HEK293 (cell line): ENCODE results near the gene ELOVL1.
A peak's percentile ranks its signal among the peaks of the same experiment; 100 is the strongest.

Experiments
- HIC1 ChIP-seq: fragments of 450-650 bp; formaldehyde crosslinking; IDR thresholded peaks from 2 replicates; pipeline ENCODE4 v1.5.1; 2016; ENCODE audit warnings: missing biosample characterization, missing genetic modification characterization
- HOXC10 ChIP-seq: sonication (generic); formaldehyde crosslinking; IDR thresholded peaks from 2 replicates; pipeline ENCODE4 v1.8.1; 2023; ENCODE audit warnings: mild to moderate bottlenecking, missing genetic modification reagents
- MZF1 ChIP-seq: fragments of 450-650 bp; formaldehyde crosslinking; IDR thresholded peaks from 2 replicates; pipeline ENCODE4 v1.5.1; 2017; ENCODE audit warnings: missing biosample characterization, missing genetic modification characterization, borderline replicate concordance
- REST ChIP-seq: fragments of 450-650 bp; formaldehyde crosslinking; IDR thresholded peaks from 2 replicates; pipeline ENCODE4 v1.5.1; 2016; ENCODE audit warnings: missing biosample characterization, missing genetic modification characterization
- ZBTB20 ChIP-seq: fragments of 450-650 bp; formaldehyde crosslinking; IDR thresholded peaks from 2 replicates; pipeline ENCODE4 v1.5.1; 2016; ENCODE audit warnings: missing biosample characterization, missing genetic modification characterization
- ZBTB7A ChIP-seq: fragments of 450-650 bp; formaldehyde crosslinking; IDR thresholded peaks from 2 replicates; pipeline ENCODE4 v1.5.1; 2016; ENCODE audit warnings: low read depth, missing biosample characterization, missing genetic modification characterization
- ZFP37 ChIP-seq: fragments of 450-650 bp; formaldehyde crosslinking; IDR thresholded peaks from 2 replicates; pipeline ENCODE4 v1.5.1; 2016; ENCODE audit warnings: missing biosample characterization, missing genetic modification characterization
- ZFP69B ChIP-seq: fragments of 450-650 bp; formaldehyde crosslinking; IDR thresholded peaks from 2 replicates; pipeline ENCODE4 v1.5.1; 2016; ENCODE audit warnings: missing biosample characterization, missing genetic modification characterization
- ZNF121 ChIP-seq: fragments of 450-650 bp; formaldehyde crosslinking; IDR thresholded peaks from 2 replicates; pipeline ENCODE4 v1.5.1; 2016; ENCODE audit warnings: missing biosample characterization, missing genetic modification characterization
- ZNF148 ChIP-seq: fragments of 450-650 bp; formaldehyde crosslinking; IDR thresholded peaks from 2 replicates; pipeline ENCODE4 v1.5.0; 2017; ENCODE audit warnings: missing biosample characterization, missing genetic modification characterization, borderline replicate concordance
- ZNF223 ChIP-seq: fragments of 450-650 bp; formaldehyde crosslinking; IDR thresholded peaks from 2 replicates; pipeline ENCODE4 v1.5.1; 2016; ENCODE audit warnings: missing biosample characterization, missing genetic modification characterization
- ZNF280C ChIP-seq: fragments of 450-650 bp; formaldehyde crosslinking; IDR thresholded peaks from 2 replicates; pipeline ENCODE4 v1.5.1; 2016; ENCODE audit warnings: missing biosample characterization, missing genetic modification characterization
- ZNF280D ChIP-seq: fragments of 450-650 bp; formaldehyde crosslinking; IDR thresholded peaks from 2 replicates; pipeline ENCODE4 v1.5.1; 2016; ENCODE audit warnings: missing biosample characterization, missing genetic modification characterization
- ZNF341 ChIP-seq: fragments of 450-650 bp; formaldehyde crosslinking; IDR thresholded peaks from 2 replicates; pipeline ENCODE4; 2016; ENCODE audit warnings: low read depth, missing biosample characterization, missing genetic modification characterization
- ZNF350 ChIP-seq: fragments of 450-650 bp; formaldehyde crosslinking; IDR thresholded peaks from 2 replicates; pipeline ENCODE4 v1.5.0; 2017; ENCODE audit warnings: missing biosample characterization, mild to moderate bottlenecking, missing genetic modification characterization
- ZNF391 ChIP-seq: fragments of 450-650 bp; formaldehyde crosslinking; IDR thresholded peaks from 2 replicates; pipeline ENCODE4 v1.5.1; 2016; ENCODE audit warnings: low read depth, missing biosample characterization, missing genetic modification characterization, borderline replicate concordance
- ZNF426 ChIP-seq: fragments of 450-650 bp; formaldehyde crosslinking; IDR thresholded peaks from 2 replicates; pipeline ENCODE4 v1.5.1; 2017; ENCODE audit warnings: missing biosample characterization, missing genetic modification characterization, mild to moderate bottlenecking, inconsistent platforms, moderate library complexity
- ZNF530 ChIP-seq: fragments of 450-650 bp; formaldehyde crosslinking; IDR thresholded peaks from 2 replicates; pipeline ENCODE4 v1.5.1; 2016; ENCODE audit warnings: low read depth, missing biosample characterization, missing genetic modification characterization
- ZNF560 ChIP-seq: fragments of 450-650 bp; formaldehyde crosslinking; IDR thresholded peaks from 2 replicates; pipeline ENCODE4 v1.5.1; 2017; ENCODE audit warnings: missing biosample characterization, missing genetic modification characterization, borderline replicate concordance
- ZNF596 ChIP-seq: fragments of 450-650 bp; IDR thresholded peaks from 2 replicates; pipeline ENCODE4 v1.5.0; 2018; ENCODE audit warnings: missing biosample characterization, mild to moderate bottlenecking, missing genetic modification characterization, moderate library complexity
- ZNF664 ChIP-seq: fragments of 450-650 bp; formaldehyde crosslinking; IDR thresholded peaks from 2 replicates; pipeline ENCODE4 v1.5.1; 2016; ENCODE audit warnings: missing biosample characterization, missing genetic modification characterization
- ZNF677 ChIP-seq: fragments of 450-650 bp; IDR thresholded peaks from 2 replicates; pipeline ENCODE4 v1.5.0; 2018; ENCODE audit warnings: missing biosample characterization, mild to moderate bottlenecking, missing genetic modification characterization, moderate library complexity
- ZNF837 ChIP-seq: fragments of 450-650 bp; formaldehyde crosslinking; IDR thresholded peaks from 2 replicates; pipeline ENCODE4 v1.5.1; 2016; ENCODE audit warnings: missing biosample characterization, missing genetic modification characterization
- ZXDB ChIP-seq: fragments of 450-650 bp; formaldehyde crosslinking; IDR thresholded peaks from 2 replicates; pipeline ENCODE4 v1.5.1; 2016; ENCODE audit warnings: missing biosample characterization, missing genetic modification characterization

ELOVL1 gene

GRCh38 chr1:43389326-43390313 lies 21.8 kb upstream of the ELOVL1 start, which contains the start of the genes MED8 and SZT2 (continued):
- TF ChIP-seq ZNF280D (tag by site-specific recombination) = no peak
- no peak for TF ChIP-seq ZNF223
- peak; percentile 63; the same call in 1 of the 2 replicates for TF ChIP-seq ZFP37 (tag by site-specific recombination)
- TF ChIP-seq HOXC10 (CRISPR knock-in tag) = no peak
- 0 out of 2 replicates have a peak, but pooled peaks have one; percentile 14 for TF ChIP-seq ZNF121
- TF ChIP-seq ZNF596 (tag by site-specific recombination) = no peak
- no peak for TF ChIP-seq ZNF280C (tag by site-specific recombination)
- TF ChIP-seq ZNF664 = no peak
- TF ChIP-seq ZNF677 (tag by site-specific recombination) = no peak
- no peak for TF ChIP-seq REST (tag by site-specific recombination)
- TF ChIP-seq ZNF837 = no peak
- TF ChIP-seq ZNF426 (tag by site-specific recombination) = no peak
- peak; percentile 85 for TF ChIP-seq ZXDB (tag by site-specific recombination)
- TF ChIP-seq ZNF391 (tag by site-specific recombination) = no peak; the same call in 1 of the 2 replicates
- TF ChIP-seq ZNF148 (tag by site-specific recombination) = no peak
- TF ChIP-seq ZBTB7A (tag by site-specific recombination) = no peak; the same call in 1 of the 2 replicates
- peak; percentile 97 for TF ChIP-seq ZNF341
- TF ChIP-seq ZNF350 = no peak
- no peak for TF ChIP-seq MZF1 (tag by site-specific recombination)
- TF ChIP-seq ZFP69B (tag by site-specific recombination) = no peak
- TF ChIP-seq ZNF560 (tag by site-specific recombination) = no peak
- TF ChIP-seq ZBTB20 (tag by site-specific recombination) = peak; percentile 41
- no peak for TF ChIP-seq ZNF530 (tag by site-specific recombination)
- TF ChIP-seq HIC1 (tag by site-specific recombination) = no peak; the same call in 1 of the 2 replicates
